ENCODE measurements around the gene MAD1L1.

GRCh38 chr7:1813394-1814088, 419.2 kb downstream of the MAD1L1 start:
- TF ChIP-seq CTCF (conservative IDR thresholded peaks at IDR 0.05; ENCODE audit: low read depth, low read length) (no peak), EZH2 (IDR thresholded peaks at IDR 0.05; ENCODE audit: borderline replicate concordance, low read depth, low read length, poor library complexity, severe bottlenecking) (no peak)
